Esophagus squamous epithelium (tissue), 4 donors: ENCODE data around the gene CLSTN1.

Source experiments
- POLR2A ChIP-seq, 4 donors: fragments of 450-650 bp; IDR thresholded peaks; one replicate each; pipeline ENCODE4 v1.6.1; 2017; ENCODE audit warnings: antibody characterized with exemption in 4 of 4, mild to moderate bottlenecking in 4 of 4, moderate library complexity in 3 of 4
- TF ChIP-seq, protein P1 (sequence below), 6 experiments: fragments of 450-650 bp in 4 of 6; fragments of 200-600 bp in 2 of 6; sonication (generic) in 2 of 6; IDR thresholded peaks; one replicate each; pipeline ENCODE4 v1.5.1; 2016 to 2019; ENCODE audit warnings: antibody characterized with exemption in 6 of 6, mild to moderate bottlenecking in 4 of 6, moderate library complexity in 4 of 6

DNA sequence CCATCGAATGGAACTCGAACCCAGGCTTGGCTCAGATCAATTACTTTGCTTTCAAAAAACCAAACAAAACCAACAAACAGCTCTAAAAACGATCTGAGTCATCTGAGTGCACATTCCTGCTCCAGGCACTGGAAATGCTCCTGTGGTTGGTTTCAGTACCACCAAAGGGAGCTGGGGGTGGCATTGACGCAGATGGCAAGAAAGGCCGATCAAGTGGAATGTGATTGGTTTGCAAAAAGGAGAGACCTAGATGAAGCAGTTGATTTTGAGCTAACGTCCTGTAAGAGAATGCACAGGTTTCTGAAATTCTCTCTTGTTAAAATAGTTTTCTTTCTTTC, 132.7 kb downstream of the CLSTN1 start:
- TF ChIP-seq, protein P1, sequence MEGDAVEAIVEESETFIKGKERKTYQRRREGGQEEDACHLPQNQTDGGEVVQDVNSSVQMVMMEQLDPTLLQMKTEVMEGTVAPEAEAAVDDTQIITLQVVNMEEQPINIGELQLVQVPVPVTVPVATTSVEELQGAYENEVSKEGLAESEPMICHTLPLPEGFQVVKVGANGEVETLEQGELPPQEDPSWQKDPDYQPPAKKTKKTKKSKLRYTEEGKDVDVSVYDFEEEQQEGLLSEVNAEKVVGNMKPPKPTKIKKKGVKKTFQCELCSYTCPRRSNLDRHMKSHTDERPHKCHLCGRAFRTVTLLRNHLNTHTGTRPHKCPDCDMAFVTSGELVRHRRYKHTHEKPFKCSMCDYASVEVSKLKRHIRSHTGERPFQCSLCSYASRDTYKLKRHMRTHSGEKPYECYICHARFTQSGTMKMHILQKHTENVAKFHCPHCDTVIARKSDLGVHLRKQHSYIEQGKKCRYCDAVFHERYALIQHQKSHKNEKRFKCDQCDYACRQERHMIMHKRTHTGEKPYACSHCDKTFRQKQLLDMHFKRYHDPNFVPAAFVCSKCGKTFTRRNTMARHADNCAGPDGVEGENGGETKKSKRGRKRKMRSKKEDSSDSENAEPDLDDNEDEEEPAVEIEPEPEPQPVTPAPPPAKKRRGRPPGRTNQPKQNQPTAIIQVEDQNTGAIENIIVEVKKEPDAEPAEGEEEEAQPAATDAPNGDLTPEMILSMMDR (IDR thresholded peaks at IDR 0.05): no peak
- TF ChIP-seq POLR2A (IDR thresholded peaks at IDR 0.05): no peak
